PC-9 (cell line): Measurements from ENCODE around the gene PCNT.
"Not testable (repeated sequence)": the region's sequence is repeated elsewhere in the genome, so short reads cannot be mapped to it uniquely, and the experiment has no call there.

ENCODE experiments used
- CTCF ChIP-seq: fragments of 200-600 bp; sonication (generic); conservative IDR thresholded peaks from 2 replicates; pipeline ENCODE4 v1.6.1; 2017; ENCODE audit warnings: mixed run types, antibody characterized with exemption, mild to moderate bottlenecking, moderate library complexity
- EZH2 ChIP-seq: fragments of 200-600 bp; sonication (generic); IDR thresholded peaks from 2 replicates; pipeline ENCODE4 v1.8.0; 2017; ENCODE audit warnings: antibody characterized with exemption, low read depth

- not testable (repeated sequence) for TF ChIP-seq EZH2, CTCF
Observed at GRCh38 chr21:46403234-46403811, 79.4 kb downstream of the PCNT start.
